Body of pancreas (tissue), 4 donors: ENCODE results near the gene PDZRN3. TPM values are rescaled to one million over a fixed set of nuclear protein-coding genes. Genes with fewer than 3 reads are reported as not detected.

ENCODE experiments used
- ATAC-seq: fragments of 150-250 bp; one replicate; pipeline ENCODE4 v1.9.1; 2016
- DNase-seq, 4 donors: peaks; one replicate each; pipeline ENCODE4 v3.0.0-alpha.2; 2019
- H3K27ac ChIP-seq, 4 donors: fragments of 200-600 bp; sonication (generic); 1 replicate in 3 of 4; 2 replicates in 1 of 4; pipeline versions ENCODE4 v1.5.1 to v1.6.1; 2016 to 2019; ENCODE audit warnings: mild to moderate bottlenecking in 1 of 4, mixed read lengths in 1 of 4, moderate library complexity in 1 of 4
- H3K27me3 ChIP-seq, 2 donors: fragments of 200-600 bp; sonication (generic); one replicate each; pipeline ENCODE4 v1.6.0; 2016; ENCODE audit warnings: mild to moderate bottlenecking in 1 of 2
- H3K36me3 ChIP-seq, 2 donors: fragments of 200-600 bp; sonication (generic); replicated peaks in 1 of 2; 2 replicates each; pipeline ENCODE4 v1.5.1; 2016; ENCODE audit warnings: low read depth in 2 of 2; ENCODE audit not compliant: insufficient read depth in 1 of 2
- H3K4me1 ChIP-seq: fragments of 200-600 bp; sonication (generic); one replicate; pipeline ENCODE4 v1.6.0; 2016
- H3K4me3 ChIP-seq, 2 donors: fragments of 200-600 bp; sonication (generic); 1 replicate in 1 of 2; 2 replicates in 1 of 2; pipeline ENCODE4 v1.5.1; 2016 to 2019
- H3K9me3 ChIP-seq, 3 donors: fragments of 200-600 bp; sonication (generic); 1 replicate in 2 of 3; 2 replicates in 1 of 3; pipeline ENCODE4 v1.5.1; 2016
- POLR2A ChIP-seq, 3 donors: fragments of 450-650 bp; IDR thresholded peaks; one replicate each; pipeline ENCODE4 v1.6.1; 2016; ENCODE audit warnings: antibody characterized with exemption in 3 of 3, mild to moderate bottlenecking in 2 of 3
- WGBS, 2 donors: methylation state at CpG; one replicate each; pipeline ENCODE4 v1.1.5; 2017; 5-methylcytosine and 5-hydroxymethylcytosine counted together
- intact Hi-C: fragments of 100-400 bp; cut with DNase I; formaldehyde crosslinking; loops from one replicate; pipeline ENCODE4 v1.15.1; 2023
- total RNA-seq, 2 donors: library from RNA; depleted of rRNA; stranded (reverse); fragments of >200 nt; gene quantifications; one replicate each; pipeline ENCODE4 v1.1.0, GENCODE V29; 2016
- TF ChIP-seq, protein P1 (sequence below), 7 experiments: fragments of 450-650 bp in 4 of 7; fragments of 200-600 bp in 3 of 7; sonication (generic) in 3 of 7; IDR thresholded peaks; one replicate each; pipeline ENCODE4 v1.5.1; 2016 to 2019; ENCODE audit warnings: antibody characterized with exemption in 7 of 7

Gene PDZRN3
- total RNA-seq, 2 donors from 2014 or later = 18.9 to 41.9 TPM

DNA sequence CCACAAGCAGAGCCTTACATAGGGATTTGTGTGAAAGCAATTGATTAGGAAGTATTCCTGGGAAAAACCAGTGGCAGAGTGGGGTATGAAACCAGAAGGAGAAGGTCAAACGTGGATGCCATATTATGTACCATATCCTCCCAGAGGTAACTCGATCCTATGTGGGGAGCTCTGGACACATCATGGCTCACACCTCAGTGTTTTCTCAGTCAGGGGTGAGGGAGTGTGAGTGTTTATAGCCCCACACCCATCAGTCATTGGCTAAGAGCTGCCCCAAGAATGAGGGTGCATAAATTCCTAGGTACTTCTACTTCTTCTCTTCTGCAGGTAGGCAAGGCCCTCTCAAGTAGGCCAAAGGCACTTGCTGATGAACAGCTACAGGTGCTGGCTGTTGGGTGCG is 28.2 kb upstream of the PDZRN3 start:
- no peaks in the 10 kb centered on the region for H3K27me3 ChIP-seq
- DNase-seq (no peak), ATAC-seq (no peak)
- no peaks in the 10 kb centered on the region for H3K36me3 ChIP-seq
- intact Hi-C loops = no loop called here
- TF ChIP-seq POLR2A (IDR thresholded peaks at IDR 0.05) = no peak
- TF ChIP-seq, protein P1, sequence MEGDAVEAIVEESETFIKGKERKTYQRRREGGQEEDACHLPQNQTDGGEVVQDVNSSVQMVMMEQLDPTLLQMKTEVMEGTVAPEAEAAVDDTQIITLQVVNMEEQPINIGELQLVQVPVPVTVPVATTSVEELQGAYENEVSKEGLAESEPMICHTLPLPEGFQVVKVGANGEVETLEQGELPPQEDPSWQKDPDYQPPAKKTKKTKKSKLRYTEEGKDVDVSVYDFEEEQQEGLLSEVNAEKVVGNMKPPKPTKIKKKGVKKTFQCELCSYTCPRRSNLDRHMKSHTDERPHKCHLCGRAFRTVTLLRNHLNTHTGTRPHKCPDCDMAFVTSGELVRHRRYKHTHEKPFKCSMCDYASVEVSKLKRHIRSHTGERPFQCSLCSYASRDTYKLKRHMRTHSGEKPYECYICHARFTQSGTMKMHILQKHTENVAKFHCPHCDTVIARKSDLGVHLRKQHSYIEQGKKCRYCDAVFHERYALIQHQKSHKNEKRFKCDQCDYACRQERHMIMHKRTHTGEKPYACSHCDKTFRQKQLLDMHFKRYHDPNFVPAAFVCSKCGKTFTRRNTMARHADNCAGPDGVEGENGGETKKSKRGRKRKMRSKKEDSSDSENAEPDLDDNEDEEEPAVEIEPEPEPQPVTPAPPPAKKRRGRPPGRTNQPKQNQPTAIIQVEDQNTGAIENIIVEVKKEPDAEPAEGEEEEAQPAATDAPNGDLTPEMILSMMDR (IDR thresholded peaks at IDR 0.05) = no peak
- H3K4me3 ChIP-seq = no peak overlapping the region
- no peaks in the 10 kb centered on the region for H3K4me1 ChIP-seq
- no peak overlapping the region for H3K27ac ChIP-seq
- no peaks in the 10 kb centered on the region for H3K9me3 ChIP-seq
- 84 to 91% methylated on average over 3 of the region's 3 CpGs for WGBS, 2 donors

GRCh38 chr3:73637042-73637441 is 12.3 kb upstream of the PDZRN3 start:
- DNase-seq (no peak), ATAC-seq (no peak)
- no peaks in the 10 kb centered on the region for H3K9me3 ChIP-seq
- intact Hi-C loops = no loop called here
- no peak for TF ChIP-seq POLR2A (IDR thresholded peaks at IDR 0.05)
- TF ChIP-seq, protein P1 (IDR thresholded peaks at IDR 0.05) = no peak
- H3K4me1 ChIP-seq = no peaks in the 10 kb centered on the region
- no peaks in the 10 kb centered on the region for H3K27me3 ChIP-seq
- H3K4me3 ChIP-seq = no peak overlapping the region
- no peaks in the 10 kb centered on the region for H3K36me3 ChIP-seq
- H3K27ac ChIP-seq = no peak overlapping the region

GRCh38 chr3:73635254-73635653 is 10.5 kb upstream of the PDZRN3 start:
- Histone ChIP-seq H3K27ac (no peak overlapping the region), H3K27me3 (no peaks in the 10 kb centered on the region), H3K9me3 (no peaks in the 10 kb centered on the region), H3K4me1 (no peaks in the 10 kb centered on the region), H3K36me3 (no peaks in the 10 kb centered on the region), H3K4me3 (no peak overlapping the region)
- DNase-seq (no peak), ATAC-seq (no peak)
- WGBS, 2 donors = 22 to 45% methylated on average over 1 of the region's 1 CpG
- TF ChIP-seq, protein P1 (IDR thresholded peaks at IDR 0.05) = no peak
- TF ChIP-seq POLR2A (IDR thresholded peaks at IDR 0.05) = no peak
- intact Hi-C loops = no loop called here

- Histone ChIP-seq H3K4me1 (no peaks in the 10 kb centered on the region), H3K4me3 (no peak overlapping the region), H3K36me3 (no peaks in the 10 kb centered on the region), H3K9me3 (no peaks in the 10 kb centered on the region), H3K27ac (no peak overlapping the region), H3K27me3 (no peaks in the 10 kb centered on the region)
- WGBS, 2 donors = 71 to 75% methylated on average over 3 of the region's 3 CpGs
- ATAC-seq (no peak), DNase-seq (no peak)
- TF ChIP-seq, protein P1 (IDR thresholded peaks at IDR 0.05) = no peak
- TF ChIP-seq POLR2A (IDR thresholded peaks at IDR 0.05) = no peak
- intact Hi-C loops = no loop called here
Observed at GRCh38 chr3:73633916-73634344, 9.2 kb upstream of the PDZRN3 start.

DNA sequence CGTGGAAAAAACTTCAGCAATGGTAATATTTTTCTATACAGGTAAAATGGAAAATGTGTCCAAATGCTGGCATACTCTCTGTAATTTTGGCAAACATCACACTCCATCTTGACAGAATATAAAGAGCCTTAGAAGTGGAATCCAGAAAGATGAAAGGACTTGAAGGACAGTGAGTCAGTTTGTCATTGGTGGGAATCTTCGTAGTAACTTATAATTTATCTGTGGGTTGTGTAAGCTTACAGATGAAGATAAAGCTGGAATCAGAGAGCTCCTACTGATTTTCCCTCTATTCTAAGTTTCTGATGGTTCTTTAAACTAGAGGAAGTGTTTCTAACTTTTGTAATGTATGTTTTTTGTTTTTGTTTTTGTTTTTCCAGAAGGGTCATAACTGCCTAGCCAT is 8.7 kb upstream of the PDZRN3 start:
- no peak for DNase-seq
- intact Hi-C loops = no loop called here
- H3K27ac ChIP-seq = no peak overlapping the region
- H3K4me3 ChIP-seq = no peak overlapping the region
- no peaks in the 10 kb centered on the region for H3K4me1 ChIP-seq
- no peak for ATAC-seq
- no peaks in the 10 kb centered on the region for H3K36me3 ChIP-seq
- H3K27me3 ChIP-seq = no peaks in the 10 kb centered on the region
- 47 to 50% methylated on average over 2 of the region's 2 CpGs for WGBS, 2 donors
- H3K9me3 ChIP-seq = no peaks in the 10 kb centered on the region
- TF ChIP-seq POLR2A (IDR thresholded peaks at IDR 0.05) = no peak
- TF ChIP-seq, protein P1 (IDR thresholded peaks at IDR 0.05) = no peak
